Measurements from ENCODE around the gene SKAP2. TPM values are rescaled to one million over a fixed set of nuclear protein-coding genes. Genes with fewer than 3 reads are reported as not detected.

SKAP2 gene
- total and polyA plus RNA-seq, 2 of the 13 experiments (the other 11 are each of a cell fraction or from before 2014, with no cell fraction given), result 3.6 to 12.9 TPM

GRCh38 chr7:26659121-26659520, 205.3 kb downstream of the SKAP2 start:
- BruUV-seq (replicated peaks), result no TSS peak
- Histone ChIP-seq H3K9ac (ENCODE audit: insufficient read depth, low read depth, low read length) (no peak overlapping the region), H3K4me2 (ENCODE audit: low read depth, low read length) (no peak overlapping the region), H3K27me3 (ENCODE audit: control insufficient read depth in 1 of 2, insufficient read depth in 2 of 2, low read length in 2 of 2) (no peaks in the 10 kb centered on the region), H4K20me1 (ENCODE audit: insufficient read depth, low read length) (no peaks in the 10 kb centered on the region), H3K36me3 (replicated peaks in 1 of 2; ENCODE audit: control insufficient read depth in 1 of 2, insufficient read depth in 2 of 2, low read length in 2 of 2) (no peaks in the 10 kb centered on the region), H3K4me1 (ENCODE audit: insufficient read depth, low read length) (no peaks in the 10 kb centered on the region), H3K27ac (ENCODE audit: extremely low read length, insufficient read depth, low read length) (no peak overlapping the region), H3K4me3 (replicated peaks in 1 of 3; ENCODE audit: insufficient read depth in 1 of 3, low read depth in 2 of 3, low read length in 3 of 3) (no peak overlapping the region), H3K79me2 (ENCODE audit: insufficient read depth, low read length) (no peaks in the 10 kb centered on the region), H2AFZ (ENCODE audit: low read length) (no peak overlapping the region), H3K9me3 (ENCODE audit: low read length) (no peaks in the 10 kb centered on the region)
- DNase-seq (ENCODE audit: low spot score), result no peak
- no peak for FAIRE-seq
- no peak for ATAC-seq
- POLR2A ChIA-PET, result no interaction called here
- in situ Hi-C loops (cut with HindIII; ENCODE audit: extremely low pct_ligation_motif_present, low pct_unique_long_range_greater_than_20kb), result loop anchor here (25.0 kb wide), 1 partner anchor 572 kb away; no protein-coding TSS in a partner anchor
- intact Hi-C loops (cut with micrococcal nuclease; ENCODE audit: unreplicated experiment), result no loop called here
- WGBS (ENCODE audit: low lambda C conversion rate), result 47% methylated on average over 3 of the region's 3 CpGs
- CTCF ChIA-PET (ENCODE audit: low intra/inter-chr PET ratio, low total read pairs), result no interaction called here
- TF ChIP-seq ZNF747 (CRISPR knock-in tag; IDR thresholded peaks at IDR 0.05; ENCODE audit: borderline replicate concordance), result no peak
- TF ChIP-seq ZFP1 (CRISPR knock-in tag; IDR thresholded peaks at IDR 0.05), result no peak
- TF ChIP-seq PBX3 (CRISPR knock-in tag; IDR thresholded peaks at IDR 0.05; ENCODE audit: borderline replicate concordance), result no peak
- no peak for TF ChIP-seq BATF2 (CRISPR knock-in tag; IDR thresholded peaks at IDR 0.05)
- no peak for TF ChIP-seq ZNF225 (CRISPR knock-in tag; IDR thresholded peaks at IDR 0.05)
- no peak for TF ChIP-seq PAX8 (CRISPR knock-in tag; IDR thresholded peaks at IDR 0.05; ENCODE audit: borderline replicate concordance)
- no peak for TF ChIP-seq SIN3B (IDR thresholded peaks at IDR 0.05; ENCODE audit: low read length)
- TF ChIP-seq PAF1 (CRISPR knock-in tag; IDR thresholded peaks at IDR 0.05), result no peak
- no peak for TF ChIP-seq ZNF709 (CRISPR knock-in tag; IDR thresholded peaks at IDR 0.05)
- no peak for TF ChIP-seq ATF2 (CRISPR knock-in tag; IDR thresholded peaks at IDR 0.05)
- TF ChIP-seq CSRNP2 (CRISPR knock-in tag; conservative IDR thresholded peaks at IDR 0.05; ENCODE audit: low read depth), result no peak
- TF ChIP-seq RERE (CRISPR knock-in tag; IDR thresholded peaks at IDR 0.05; ENCODE audit: low read depth), result no peak
- no peak for TF ChIP-seq CENPBD1 (CRISPR knock-in tag; IDR thresholded peaks at IDR 0.05; ENCODE audit: borderline replicate concordance, low read depth)
- no peak for TF ChIP-seq ZSCAN20 (CRISPR knock-in tag; IDR thresholded peaks at IDR 0.05; ENCODE audit: borderline replicate concordance)
- no peak for TF ChIP-seq HCFC1 (IDR thresholded peaks at IDR 0.05; ENCODE audit: low read depth, low read length)
